ENCODE data around the gene S100A6. TPM values are rescaled to one million over a fixed set of nuclear protein-coding genes. Genes with fewer than 3 reads are reported as not detected.

Gene S100A6
- total RNA-seq, 1 experiment from 2014 or later, result 1,521 TPM

GRCh38 chr1:153541641-153542590 lies 6.1 kb upstream of the S100A6 start:
- H3K4me1 Mint-ChIP-seq (ENCODE audit: low read depth, unreplicated experiment), result peaks cover 93% of the 10 kb centered on the region
- BruUV-seq (replicated peaks), result no TSS peak
- H3K27ac Mint-ChIP-seq (ENCODE audit: unreplicated experiment), result no peak overlapping the region

GRCh38 chr1:153540394-153541361 lies 4.9 kb upstream of the S100A6 start, which contains the start of gene S100A5:
TSS of gene S100A5 (minus strand) at chr1:153540934. CDS start at chr1:153540191, 743 bp downstream.
- Mint-ChIP-seq H3K27ac (ENCODE audit: unreplicated experiment) (peak within 1 kb of the TSS; percentile 53), H3K4me1 (ENCODE audit: low read depth, unreplicated experiment) (peaks cover 91% of the 10 kb centered on the region), H3K9me3 (ENCODE audit: low read depth, unreplicated experiment) (no peaks in the 10 kb centered on the region), H3K36me3 (ENCODE audit: insufficient read depth, unreplicated experiment) (peaks cover 41% of the 10 kb centered on the region), H3K4me3 (ENCODE audit: low read depth, unreplicated experiment) (no peak within 1 kb of the TSS), H3K27me3 (ENCODE audit: unreplicated experiment) (no peaks in the 10 kb centered on the region)
- intact Hi-C loops (cut with micrococcal nuclease; ENCODE audit: unreplicated experiment), result no loop called here
- CTCF ChIA-PET, result interaction anchor here (0.5 to 1.6 kb wide), 5 partner anchors 26 to 168 kb away, joined by 3 to 12 read pairs (median 4); partner anchors contain the start of gene S100A16
- no TSS peak for BruUV-seq (replicated peaks)
- no peak for TF ChIP-seq CTCF (IDR thresholded peaks at IDR 0.05; ENCODE audit: unreplicated experiment)
- no peak for DNase-seq

More at GRCh38 chr1:153541641-153542590, 6.1 kb upstream of the S100A6 start:
- peaks cover 31% of the 10 kb centered on the region for H3K36me3 Mint-ChIP-seq (ENCODE audit: insufficient read depth, unreplicated experiment)
- no peaks in the 10 kb centered on the region for H3K27me3 Mint-ChIP-seq (ENCODE audit: unreplicated experiment)
- no peak overlapping the region for H3K4me3 Mint-ChIP-seq (ENCODE audit: low read depth, unreplicated experiment)
- no peaks in the 10 kb centered on the region for H3K9me3 Mint-ChIP-seq (ENCODE audit: low read depth, unreplicated experiment)
- no peak for TF ChIP-seq CTCF (IDR thresholded peaks at IDR 0.05; ENCODE audit: unreplicated experiment)
- intact Hi-C loops (cut with micrococcal nuclease; ENCODE audit: unreplicated experiment), result no loop called here
- no peak for DNase-seq
- CTCF ChIA-PET, result interaction anchor here (1.6 kb wide), 1 partner anchor 25 kb away, joined by 5 read pairs; no protein-coding TSS in a partner anchor

- intact Hi-C loops (cut with micrococcal nuclease; ENCODE audit: unreplicated experiment), result no loop called here
These were observed 3.8 kb upstream of the S100A6 start for GRCh38 chr1:153539395-153540093.

More at GRCh38 chr1:153539395-153540093, 3.8 kb upstream of the S100A6 start:
- no peak for DNase-seq
- Mint-ChIP-seq H3K27me3 (ENCODE audit: unreplicated experiment) (no peaks in the 10 kb centered on the region), H3K27ac (ENCODE audit: unreplicated experiment) (peak overlapping the region; percentile 53), H3K9me3 (ENCODE audit: low read depth, unreplicated experiment) (no peaks in the 10 kb centered on the region), H3K4me3 (ENCODE audit: low read depth, unreplicated experiment) (no peak overlapping the region), H3K4me1 (ENCODE audit: low read depth, unreplicated experiment) (peaks cover 84% of the 10 kb centered on the region), H3K36me3 (ENCODE audit: insufficient read depth, unreplicated experiment) (peaks cover 41% of the 10 kb centered on the region)
- no peak for TF ChIP-seq CTCF (IDR thresholded peaks at IDR 0.05; ENCODE audit: unreplicated experiment)
- no TSS peak for BruUV-seq (replicated peaks)
- CTCF ChIA-PET, result interaction anchor here (0.5 to 1.6 kb wide), 4 partner anchors 28 to 170 kb away, joined by 3 to 12 read pairs (median 4); partner anchors contain the start of gene S100A13

All from Calu3 (cell line).